ENCODE measurements around the gene KPNA3.
A peak's percentile ranks its signal among the peaks of the same experiment; 100 is the strongest.

Gene KPNA3

DNA sequence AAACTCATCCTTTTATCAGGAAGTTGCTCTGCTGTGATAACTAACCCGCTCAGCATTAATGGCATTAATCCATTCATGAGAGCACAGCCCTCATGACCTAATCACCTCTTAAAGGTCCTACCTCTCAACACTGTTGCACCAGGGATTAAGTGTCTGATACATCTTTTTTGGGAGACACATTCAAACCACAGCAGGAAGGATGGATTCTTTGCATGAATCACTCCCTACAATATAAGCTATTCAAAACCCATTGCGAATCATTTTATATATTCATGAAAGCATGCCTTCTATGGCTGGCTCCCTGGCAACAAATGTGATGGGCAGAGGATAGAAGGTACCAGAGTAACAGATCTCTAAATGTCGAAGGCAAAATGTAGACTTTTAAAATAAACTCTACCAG lies 136.6 kb downstream of the KPNA3 start:
- ChIA-PET POLR2A (no interaction called here), CTCF (no interaction called here)
- DNase-seq (ENCODE audit: extremely low spot score) = no peak
- TF ChIP-seq, protein P1, sequence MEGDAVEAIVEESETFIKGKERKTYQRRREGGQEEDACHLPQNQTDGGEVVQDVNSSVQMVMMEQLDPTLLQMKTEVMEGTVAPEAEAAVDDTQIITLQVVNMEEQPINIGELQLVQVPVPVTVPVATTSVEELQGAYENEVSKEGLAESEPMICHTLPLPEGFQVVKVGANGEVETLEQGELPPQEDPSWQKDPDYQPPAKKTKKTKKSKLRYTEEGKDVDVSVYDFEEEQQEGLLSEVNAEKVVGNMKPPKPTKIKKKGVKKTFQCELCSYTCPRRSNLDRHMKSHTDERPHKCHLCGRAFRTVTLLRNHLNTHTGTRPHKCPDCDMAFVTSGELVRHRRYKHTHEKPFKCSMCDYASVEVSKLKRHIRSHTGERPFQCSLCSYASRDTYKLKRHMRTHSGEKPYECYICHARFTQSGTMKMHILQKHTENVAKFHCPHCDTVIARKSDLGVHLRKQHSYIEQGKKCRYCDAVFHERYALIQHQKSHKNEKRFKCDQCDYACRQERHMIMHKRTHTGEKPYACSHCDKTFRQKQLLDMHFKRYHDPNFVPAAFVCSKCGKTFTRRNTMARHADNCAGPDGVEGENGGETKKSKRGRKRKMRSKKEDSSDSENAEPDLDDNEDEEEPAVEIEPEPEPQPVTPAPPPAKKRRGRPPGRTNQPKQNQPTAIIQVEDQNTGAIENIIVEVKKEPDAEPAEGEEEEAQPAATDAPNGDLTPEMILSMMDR (IDR thresholded peaks at IDR 0.05; ENCODE audit: control extremely low read depth, extremely low read depth, low read depth, missing control alignments) = no peak

- POLR2A ChIA-PET = no interaction called here
- no peak for DNase-seq (ENCODE audit: extremely low spot score)
- TF ChIP-seq, protein P1 (IDR thresholded peaks at IDR 0.05; ENCODE audit: control extremely low read depth, extremely low read depth, low read depth, missing control alignments) = no peak
- CTCF ChIA-PET = interaction anchor here (1.4 kb wide), 1 partner anchor 13 kb away, joined by 3 read pairs; no protein-coding TSS in a partner anchor
Measured at GRCh38 chr13:49654011-49654410, 138.5 kb downstream of the KPNA3 start.

DNA sequence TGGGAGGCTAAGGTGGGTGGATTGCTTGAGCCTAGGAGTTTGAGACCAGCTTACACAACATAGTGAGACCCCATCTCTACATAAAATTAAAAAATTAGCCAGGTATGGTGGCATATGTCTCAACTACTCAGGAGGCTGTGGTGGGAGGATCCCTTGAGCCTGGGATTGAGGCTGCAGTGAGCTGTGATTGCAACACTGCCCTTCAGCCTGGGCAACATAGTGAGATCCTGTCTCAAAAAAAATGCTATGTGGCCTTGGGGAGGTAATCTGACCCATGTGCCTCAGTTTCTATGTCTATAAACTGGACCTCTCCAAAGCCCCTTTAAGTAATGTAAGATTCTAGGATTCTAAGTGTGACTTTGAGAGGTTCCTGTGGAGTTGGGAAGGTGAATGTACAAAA lies 139.0 kb downstream of the KPNA3 start:
- CTCF ChIA-PET = interaction anchor here (1.4 kb wide), 1 partner anchor 13 kb away, joined by 3 read pairs; no protein-coding TSS in a partner anchor
- TF ChIP-seq, protein P1 (IDR thresholded peaks at IDR 0.05; ENCODE audit: control extremely low read depth, extremely low read depth, low read depth, missing control alignments) = no peak
- DNase-seq (ENCODE audit: extremely low spot score) = no peak
- POLR2A ChIA-PET = no interaction called here

- CTCF ChIA-PET = no interaction called here
- DNase-seq (ENCODE audit: extremely low spot score) = peak; percentile 57
Measured at GRCh38 chr13:49652355-49653305, 139.9 kb downstream of the KPNA3 start.

DNA sequence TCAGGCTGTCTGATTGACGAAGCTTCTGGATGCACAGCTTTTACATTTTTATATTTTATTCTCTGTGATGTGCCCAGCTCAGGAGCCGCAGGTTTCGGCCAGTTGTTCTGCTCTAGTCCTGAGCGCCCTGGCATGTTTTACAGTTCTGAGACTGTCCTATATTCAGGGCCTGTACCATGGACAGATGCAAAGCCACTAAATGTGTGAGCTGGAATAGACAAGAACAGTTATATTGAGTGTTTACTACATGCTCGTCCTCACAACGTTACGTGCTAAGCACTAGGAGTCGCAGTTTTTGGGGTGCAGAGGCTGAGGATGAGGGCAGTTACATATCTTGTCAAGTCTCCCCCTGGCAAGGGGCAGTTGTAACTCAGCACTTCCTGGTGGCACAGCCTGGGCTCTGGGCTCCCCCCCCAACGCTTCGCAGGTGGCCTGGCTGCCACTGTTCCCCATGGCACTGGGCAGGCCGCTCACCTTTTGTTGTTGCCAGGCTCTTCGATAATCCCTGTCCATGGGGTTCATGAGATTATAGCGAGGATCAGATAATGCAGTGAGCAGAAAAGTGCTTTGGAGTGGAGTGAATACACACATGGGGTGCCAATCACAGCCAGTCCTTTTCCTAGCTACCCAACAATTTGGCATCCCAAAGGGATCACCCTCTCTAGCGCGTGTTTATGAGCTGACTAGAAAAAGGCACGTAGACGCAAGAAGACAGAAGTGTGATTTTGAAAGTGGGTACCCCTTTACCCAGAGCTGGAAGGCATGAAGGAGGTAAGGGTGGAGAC lies 140.7 kb downstream of the KPNA3 start:
- TF ChIP-seq, protein P1 (IDR thresholded peaks at IDR 0.05; ENCODE audit: control extremely low read depth, extremely low read depth, low read depth, missing control alignments) = no peak
- ChIA-PET CTCF (interaction anchor here (2.1 kb wide), 1 partner anchor 18 kb away, joined by 5 read pairs; no protein-coding TSS in a partner anchor), POLR2A (no interaction called here)
- DNase-seq (ENCODE audit: extremely low spot score) = no peak

More at GRCh38 chr13:49652355-49653305, 139.9 kb downstream of the KPNA3 start:
- TF ChIP-seq, protein P1 (IDR thresholded peaks at IDR 0.05; ENCODE audit: control extremely low read depth, extremely low read depth, low read depth, missing control alignments) = peak; percentile 53
- POLR2A ChIA-PET = no interaction called here

DNA sequence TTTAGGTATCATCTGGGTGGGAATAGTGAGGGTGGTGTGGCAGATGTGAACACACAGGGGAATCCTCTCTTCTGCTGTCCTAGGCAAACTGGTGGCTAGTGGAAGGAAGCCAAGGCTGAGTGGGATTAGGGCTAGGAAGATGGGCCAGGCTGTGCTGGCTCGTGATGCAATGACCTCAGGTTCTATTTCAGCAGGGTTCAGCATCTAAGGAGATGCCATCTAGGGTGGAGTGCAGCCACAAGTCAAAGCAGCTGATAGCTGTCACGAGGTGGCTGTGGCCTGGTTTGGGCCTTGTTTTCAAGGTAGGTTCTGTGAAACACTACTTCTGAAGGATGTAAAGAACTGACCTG lies 142.5 kb downstream of the KPNA3 start:
- TF ChIP-seq, protein P1 (IDR thresholded peaks at IDR 0.05; ENCODE audit: control extremely low read depth, extremely low read depth, low read depth, missing control alignments) = no peak
- ChIA-PET CTCF (interaction anchor here (1.2 to 2.1 kb wide), 2 partner anchors 9 to 20 kb away, joined by 3 to 5 read pairs; no protein-coding TSS in a partner anchor), POLR2A (no interaction called here)
- DNase-seq (ENCODE audit: extremely low spot score) = no peak
